ENCODE results near the gene AOAH. TPM values are rescaled to one million over a fixed set of nuclear protein-coding genes. Genes with fewer than 3 reads are reported as not detected.
"Not testable (repeated sequence)": the region's sequence is repeated elsewhere in the genome, so short reads cannot be mapped to it uniquely, and the experiment has no call there.

The AOAH gene
- total RNA-seq, 4 donors from 2014 or later = 0.93 to 20.5 (median 9.9) TPM

- Histone ChIP-seq H3K27ac (no peak overlapping the region), H3K4me1 (peaks cover 0 to 11% (median 0%) of the 10 kb centered on the region in 3 donors), H3K4me3 (no peak overlapping the region), H3K9me3 (no peaks in the 10 kb centered on the region), H3K27me3 (no peaks in the 10 kb centered on the region), H3K36me3 (no peaks in the 10 kb centered on the region)
- ATAC-seq = no peak
- TF ChIP-seq POLR2AphosphoS5 (IDR thresholded peaks at IDR 0.05) (no peak), EP300 (IDR thresholded peaks at IDR 0.05) (no peak), CTCF (IDR thresholded peaks at IDR 0.05) (no peak), POLR2A (IDR thresholded peaks at IDR 0.05) (no peak)
- WGBS, 2 donors (ENCODE audit: low coverage in 1 of 2) = 34 to 40% methylated on average over 8 to 9 of the region's 9 CpGs
These were observed 216.5 kb downstream of the AOAH start for GRCh38 chr7:36507475-36508440.

GRCh38 chr7:36506820-36507219 lies 217.5 kb downstream of the AOAH start:
- no peaks in the 10 kb centered on the region for H3K36me3 ChIP-seq
- ATAC-seq = no peak
- TF ChIP-seq CTCF (IDR thresholded peaks at IDR 0.05) = no peak
- TF ChIP-seq POLR2A (IDR thresholded peaks at IDR 0.05) = no peak
- TF ChIP-seq EP300 (IDR thresholded peaks at IDR 0.05) = no peak
- TF ChIP-seq POLR2AphosphoS5 (IDR thresholded peaks at IDR 0.05) = no peak
- no peaks in the 10 kb centered on the region for H3K27me3 ChIP-seq
- H3K9me3 ChIP-seq = no peaks in the 10 kb centered on the region
- H3K27ac ChIP-seq = no peak overlapping the region
- no CpG with 5 or more reads among the region's 3 CpGs for WGBS, 2 donors (ENCODE audit: low coverage in 1 of 2)
- H3K4me1 ChIP-seq = peaks cover 0 to 11% (median 0%) of the 10 kb centered on the region in 3 donors
- no peak overlapping the region for H3K4me3 ChIP-seq

GRCh38 chr7:36506130-36506798 lies 218.0 kb downstream of the AOAH start:
- no peaks in the 10 kb centered on the region for H3K27me3 ChIP-seq
- no peak for ATAC-seq
- H3K27ac ChIP-seq = no peak overlapping the region
- TF ChIP-seq POLR2A (IDR thresholded peaks at IDR 0.05) (no peak), CTCF (IDR thresholded peaks at IDR 0.05) (no peak), EP300 (IDR thresholded peaks at IDR 0.05) (no peak), POLR2AphosphoS5 (IDR thresholded peaks at IDR 0.05) (no peak)
- no peaks in the 10 kb centered on the region for H3K36me3 ChIP-seq
- H3K4me3 ChIP-seq = no peak overlapping the region
- H3K9me3 ChIP-seq = no peaks in the 10 kb centered on the region
- H3K4me1 ChIP-seq = peaks cover 0 to 11% (median 0%) of the 10 kb centered on the region in 3 donors
- WGBS, 2 donors (ENCODE audit: low coverage in 1 of 2) = 92 to 93% methylated on average over 4 to 6 of the region's 7 CpGs

GRCh38 chr7:36504617-36505016 lies 219.7 kb downstream of the AOAH start:
- not testable (repeated sequence) for H3K27ac ChIP-seq, ATAC-seq, H3K36me3 ChIP-seq, H3K4me3 ChIP-seq, H3K27me3 ChIP-seq, H3K9me3 ChIP-seq
- peaks cover 0 to 11% (median 0%) of the 10 kb centered on the region in 3 donors for H3K4me1 ChIP-seq
- 78 to 93% methylated on average over 5 of the region's 5 CpGs for WGBS, 2 donors (ENCODE audit: low coverage in 1 of 2)

- H3K4me3 ChIP-seq, ATAC-seq, H3K9me3 ChIP-seq, H3K27me3 ChIP-seq, H3K36me3 ChIP-seq, H3K27ac ChIP-seq: not testable (repeated sequence)
- 89 to 97% methylated on average over 5 to 15 of the region's 17 CpGs for WGBS, 2 donors (ENCODE audit: low coverage in 1 of 2)
- peaks cover 0 to 11% (median 0%) of the 10 kb centered on the region in 3 donors for H3K4me1 ChIP-seq
These were observed 220.1 kb downstream of the AOAH start for GRCh38 chr7:36504216-36504615.
